Measurements from ENCODE around the gene EFHD1.

EFHD1 gene, protein sequence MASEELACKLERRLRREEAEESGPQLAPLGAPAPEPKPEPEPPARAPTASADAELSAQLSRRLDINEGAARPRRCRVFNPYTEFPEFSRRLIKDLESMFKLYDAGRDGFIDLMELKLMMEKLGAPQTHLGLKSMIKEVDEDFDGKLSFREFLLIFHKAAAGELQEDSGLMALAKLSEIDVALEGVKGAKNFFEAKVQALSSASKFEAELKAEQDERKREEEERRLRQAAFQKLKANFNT

GRCh38 chr2:232633413-232634205, at the start of gene EFHD1:
Gene EFHD1 (plus strand): TSS chr2:232633604. CDS start chr2:232633705, 101 bp downstream.
- peak in 12 of 14 donors; percentile 31 to 92 (median 85) for DNase-seq

- no peak for DNase-seq
Measured at GRCh38 chr2:232584238-232584637, 49.2 kb upstream of the EFHD1 start.

- no peak for DNase-seq
Measured at GRCh38 chr2:232586943-232587505, 46.4 kb upstream of the EFHD1 start.

- no peak for DNase-seq
Measured at GRCh38 chr2:232587512-232587911, 45.9 kb upstream of the EFHD1 start.

DNA sequence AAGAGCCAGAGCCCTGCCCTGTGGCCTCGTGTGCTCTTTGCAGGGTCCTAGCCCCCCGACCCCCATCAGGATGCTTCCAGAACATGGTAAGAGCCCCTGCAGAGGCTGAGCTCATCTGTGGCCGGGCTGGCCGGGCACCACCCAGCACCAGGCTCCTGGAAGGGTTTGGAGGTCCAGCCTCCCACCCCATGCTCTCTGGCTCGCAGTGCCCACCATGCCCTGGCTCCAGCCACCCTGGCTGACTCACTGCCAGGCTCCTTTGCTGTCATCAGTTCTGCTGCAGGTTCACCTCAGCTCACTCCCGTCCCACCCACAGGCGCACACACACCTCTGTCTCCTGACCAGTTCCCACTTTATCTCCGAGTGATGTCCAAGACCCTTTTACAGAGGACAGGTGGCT, 45.4 kb upstream of the EFHD1 start:
- no peak for DNase-seq

- peak in 2 of 14 donors; percentile 14 to 65 for DNase-seq
Measured at GRCh38 chr2:232588680-232589585, 44.5 kb upstream of the EFHD1 start.

DNA sequence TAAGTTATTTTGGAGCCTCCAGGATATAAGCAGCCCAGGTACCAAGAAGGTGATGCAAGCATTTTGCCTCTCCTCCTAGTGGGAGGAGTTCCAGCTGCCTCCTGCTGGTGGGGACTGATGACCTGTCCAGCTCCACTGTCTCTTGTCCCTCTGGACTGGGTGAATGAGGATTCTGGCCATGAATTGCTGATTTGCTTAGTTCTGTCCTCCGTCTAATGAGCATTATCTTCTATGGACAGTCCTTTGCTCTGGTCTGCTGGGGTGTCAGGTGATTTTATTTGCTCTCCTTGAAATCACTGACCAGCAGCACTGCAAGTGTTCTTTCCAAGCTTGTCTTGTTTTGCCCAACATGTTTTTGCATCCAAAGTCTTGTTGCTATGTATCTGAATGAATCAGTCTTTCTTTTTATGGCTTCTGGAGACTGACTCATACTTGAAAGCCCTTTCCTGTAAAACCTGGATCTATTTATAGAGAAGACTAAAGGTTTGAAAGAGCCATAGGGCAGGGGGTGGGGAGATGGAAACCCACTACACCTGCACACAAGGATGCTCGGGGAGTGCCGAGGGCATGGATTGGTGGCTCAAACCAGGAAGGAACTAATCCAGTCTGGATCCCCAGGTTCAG, 40.5 kb upstream of the EFHD1 start:
- DNase-seq = peak in 1 of 14 donors; percentile 19

DNA sequence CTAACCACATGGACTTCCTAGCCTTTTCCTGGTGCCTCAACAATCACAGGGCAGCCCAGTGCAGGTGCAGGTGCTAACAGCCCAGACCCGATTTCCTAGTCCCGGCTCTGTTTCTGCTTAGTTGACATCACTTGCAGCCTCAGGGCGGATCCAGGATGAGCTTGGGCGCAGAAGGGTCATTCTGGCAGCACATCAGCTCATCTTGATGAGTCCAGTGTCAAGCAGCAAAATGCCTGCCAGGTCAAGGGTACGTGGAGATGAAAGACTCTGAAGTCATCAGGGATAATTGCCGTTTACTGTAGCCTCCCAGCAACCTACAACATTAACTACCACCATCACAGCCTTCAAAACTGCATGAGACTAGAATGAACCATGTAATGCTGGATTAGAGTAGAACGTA, 39.4 kb upstream of the EFHD1 start:
- DNase-seq = no peak

- DNase-seq = no peak
Measured at GRCh38 chr2:232597362-232598079, 35.9 kb upstream of the EFHD1 start.

DNA sequence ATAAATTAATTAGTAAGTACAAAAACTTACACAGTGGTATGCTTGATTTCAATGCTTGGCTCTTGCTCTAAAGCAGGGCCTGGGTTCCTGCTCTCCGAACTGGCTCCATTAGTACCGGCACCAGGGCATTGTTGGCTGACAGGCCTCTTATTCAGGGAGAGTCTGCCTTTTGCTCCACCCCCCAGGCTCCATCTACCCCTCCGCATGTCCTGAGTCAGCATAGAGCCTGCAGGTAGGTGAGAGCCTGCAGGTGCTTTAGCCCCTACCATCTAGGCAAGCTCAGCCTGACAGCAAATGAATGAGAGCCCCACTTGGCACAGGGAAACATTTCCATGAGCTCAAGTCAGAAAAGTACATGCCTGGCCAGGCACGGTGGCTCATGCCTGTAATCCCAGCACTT, 35.1 kb upstream of the EFHD1 start:
- no peak for DNase-seq

- DNase-seq = no peak
Measured at GRCh38 chr2:232600053-232600773, 33.2 kb upstream of the EFHD1 start.

GRCh38 chr2:232603283-232603682, 30.1 kb upstream of the EFHD1 start:
- DNase-seq = no peak

GRCh38 chr2:232604535-232604934, 28.9 kb upstream of the EFHD1 start:
- DNase-seq = no peak

GRCh38 chr2:232607011-232607410, 26.4 kb upstream of the EFHD1 start:
- no peak for DNase-seq

DNA sequence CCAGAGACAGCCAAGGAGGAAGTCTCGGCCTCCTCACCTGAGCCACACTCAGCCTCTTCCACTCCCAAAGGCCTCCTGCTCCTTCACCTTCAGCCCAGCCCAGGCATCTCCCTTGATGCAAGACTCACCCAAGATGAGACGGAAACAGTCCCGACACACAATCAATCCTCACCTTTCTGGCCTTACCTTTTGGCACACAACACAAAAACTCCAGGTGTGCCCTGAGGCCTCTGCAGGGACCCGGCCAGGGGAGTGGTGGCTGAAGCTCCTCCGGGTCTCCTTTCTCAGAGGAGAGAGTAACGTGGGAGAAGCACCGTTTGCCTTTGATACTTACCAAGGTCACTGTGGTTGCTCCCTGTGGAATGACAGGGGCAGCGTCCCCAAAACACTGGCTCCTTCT, 23.8 kb upstream of the EFHD1 start:
- DNase-seq = no peak

- DNase-seq = no peak
Measured at GRCh38 chr2:232610081-232610480, 23.3 kb upstream of the EFHD1 start.

DNA sequence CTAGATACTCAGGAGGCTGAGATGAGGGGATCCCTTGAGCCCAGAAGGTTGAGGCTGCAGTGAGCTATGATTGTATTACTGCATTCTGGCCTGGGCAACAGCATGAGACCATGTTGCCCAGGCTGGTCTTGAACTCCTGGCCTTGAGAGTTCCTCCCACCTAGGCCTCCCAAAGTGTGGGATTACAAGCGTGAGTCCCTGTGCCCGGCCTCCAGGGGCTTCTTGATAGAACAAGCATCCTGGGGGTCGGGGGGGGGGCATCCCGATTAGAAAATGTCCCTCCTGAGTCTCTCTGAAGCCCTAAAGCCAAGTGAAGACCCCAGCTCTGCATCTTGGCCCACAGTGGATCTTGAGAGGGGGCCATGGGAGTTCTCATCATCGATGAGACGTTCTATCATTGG, 22.3 kb upstream of the EFHD1 start:
- DNase-seq = no peak

GRCh38 chr2:232611559-232612218, 21.7 kb upstream of the EFHD1 start:
- peak in 8 of 14 donors; percentile 10 to 71 (median 44) for DNase-seq

- DNase-seq = no peak
Measured at GRCh38 chr2:232613538-232614134, 19.8 kb upstream of the EFHD1 start.

GRCh38 chr2:232615339-232615738, 18.1 kb upstream of the EFHD1 start:
- DNase-seq = no peak

Data from C1 segment of cervical spinal cord (tissue), 14 donors.